GM23338 (cell line): ENCODE results near the gene SNCB.

Experiments used
- EZH2 ChIP-seq: fragments of 200-600 bp; sonication (generic); IDR thresholded peaks from one replicate; pipeline ENCODE4 v1.8.0; 2017; ENCODE audit warnings: antibody characterized with exemption, mild to moderate bottlenecking, low read depth; ENCODE audit not compliant: unreplicated experiment
- POLR2AphosphoS5 ChIP-seq: IDR thresholded peaks from 2 replicates; pipeline ENCODE4 v1.6.1; 2016; ENCODE audit warnings: antibody characterized with exemption, low read depth
- STAT1 ChIP-seq: IDR thresholded peaks from one replicate; pipeline ENCODE4 v1.6.1; 2016; ENCODE audit warnings: antibody characterized with exemption; ENCODE audit not compliant: unreplicated experiment
- ZNF114 ChIP-seq: fragments of 250-450 bp; sonication (Bioruptor Pico); IDR thresholded peaks from 2 replicates; pipeline ENCODE4 v1.5.0; 2020; ENCODE audit warnings: mild to moderate bottlenecking, moderate library complexity
- TF ChIP-seq, protein P1 (sequence below), 2 experiments: fragments of 200-600 bp in 1 of 2; sonication (generic) in 1 of 2; conservative IDR thresholded peaks; 2 replicates each; pipeline versions ENCODE4 v1.5.1 to v1.6.1; 2016 to 2017; ENCODE audit warnings: antibody characterized with exemption in 2 of 2, low read depth in 2 of 2, mild to moderate bottlenecking in 2 of 2, moderate library complexity in 1 of 2
- TF ChIP-seq, protein P2 (sequence below): IDR thresholded peaks from one replicate; pipeline ENCODE4 v1.6.1; 2018; ENCODE audit warnings: antibody characterized with exemption; ENCODE audit not compliant: unreplicated experiment

DNA sequence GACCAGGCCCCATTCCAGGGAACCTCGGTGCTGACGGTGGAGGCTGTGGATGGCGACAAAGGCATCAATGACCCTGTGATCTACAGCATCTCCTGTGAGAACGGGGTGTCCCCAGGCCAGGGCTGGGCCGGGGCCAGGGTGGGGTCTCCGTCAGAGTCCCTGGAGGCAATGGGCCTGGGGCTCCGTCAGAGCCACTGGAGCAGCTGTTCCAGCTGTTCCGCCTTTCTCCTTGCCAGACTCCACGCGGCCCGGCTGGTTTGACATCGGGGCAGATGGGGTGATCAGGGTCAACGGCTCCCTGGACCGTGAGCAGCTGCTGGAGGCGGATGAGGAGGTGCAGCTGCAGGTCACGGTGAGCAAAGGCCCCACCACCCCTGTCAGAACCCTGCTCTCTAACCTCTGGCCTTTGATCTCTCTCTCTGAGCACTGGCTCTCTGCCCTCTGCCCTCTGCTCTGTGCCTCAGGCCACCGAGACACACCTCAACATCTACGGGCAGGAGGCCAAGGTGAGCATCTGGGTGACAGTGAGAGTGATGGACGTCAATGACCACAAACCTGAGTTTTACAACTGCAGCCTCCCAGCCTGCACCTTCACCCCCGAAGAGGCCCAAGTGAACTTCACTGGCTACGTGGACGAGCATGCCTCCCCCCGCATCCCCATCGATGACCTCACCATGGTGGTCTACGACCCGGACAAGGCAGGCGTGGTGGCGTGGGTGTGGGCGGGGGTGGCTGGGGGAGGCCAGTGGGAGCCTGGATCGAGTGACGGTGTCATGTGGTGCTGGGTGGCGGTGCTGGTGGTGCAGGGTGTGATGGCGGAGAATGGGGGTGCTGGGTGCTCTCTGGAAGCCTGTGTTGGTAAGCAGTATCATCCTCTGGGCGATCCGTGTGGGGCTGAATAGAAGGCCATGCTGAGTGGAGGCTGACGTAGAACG lies 54.6 kb downstream of the SNCB start:
- TF ChIP-seq, protein P1, sequence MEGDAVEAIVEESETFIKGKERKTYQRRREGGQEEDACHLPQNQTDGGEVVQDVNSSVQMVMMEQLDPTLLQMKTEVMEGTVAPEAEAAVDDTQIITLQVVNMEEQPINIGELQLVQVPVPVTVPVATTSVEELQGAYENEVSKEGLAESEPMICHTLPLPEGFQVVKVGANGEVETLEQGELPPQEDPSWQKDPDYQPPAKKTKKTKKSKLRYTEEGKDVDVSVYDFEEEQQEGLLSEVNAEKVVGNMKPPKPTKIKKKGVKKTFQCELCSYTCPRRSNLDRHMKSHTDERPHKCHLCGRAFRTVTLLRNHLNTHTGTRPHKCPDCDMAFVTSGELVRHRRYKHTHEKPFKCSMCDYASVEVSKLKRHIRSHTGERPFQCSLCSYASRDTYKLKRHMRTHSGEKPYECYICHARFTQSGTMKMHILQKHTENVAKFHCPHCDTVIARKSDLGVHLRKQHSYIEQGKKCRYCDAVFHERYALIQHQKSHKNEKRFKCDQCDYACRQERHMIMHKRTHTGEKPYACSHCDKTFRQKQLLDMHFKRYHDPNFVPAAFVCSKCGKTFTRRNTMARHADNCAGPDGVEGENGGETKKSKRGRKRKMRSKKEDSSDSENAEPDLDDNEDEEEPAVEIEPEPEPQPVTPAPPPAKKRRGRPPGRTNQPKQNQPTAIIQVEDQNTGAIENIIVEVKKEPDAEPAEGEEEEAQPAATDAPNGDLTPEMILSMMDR (conservative IDR thresholded peaks at IDR 0.05; ENCODE audit: low read depth in 2 of 2) = no peak
- TF ChIP-seq EZH2 = no peak
- TF ChIP-seq, protein P2, sequence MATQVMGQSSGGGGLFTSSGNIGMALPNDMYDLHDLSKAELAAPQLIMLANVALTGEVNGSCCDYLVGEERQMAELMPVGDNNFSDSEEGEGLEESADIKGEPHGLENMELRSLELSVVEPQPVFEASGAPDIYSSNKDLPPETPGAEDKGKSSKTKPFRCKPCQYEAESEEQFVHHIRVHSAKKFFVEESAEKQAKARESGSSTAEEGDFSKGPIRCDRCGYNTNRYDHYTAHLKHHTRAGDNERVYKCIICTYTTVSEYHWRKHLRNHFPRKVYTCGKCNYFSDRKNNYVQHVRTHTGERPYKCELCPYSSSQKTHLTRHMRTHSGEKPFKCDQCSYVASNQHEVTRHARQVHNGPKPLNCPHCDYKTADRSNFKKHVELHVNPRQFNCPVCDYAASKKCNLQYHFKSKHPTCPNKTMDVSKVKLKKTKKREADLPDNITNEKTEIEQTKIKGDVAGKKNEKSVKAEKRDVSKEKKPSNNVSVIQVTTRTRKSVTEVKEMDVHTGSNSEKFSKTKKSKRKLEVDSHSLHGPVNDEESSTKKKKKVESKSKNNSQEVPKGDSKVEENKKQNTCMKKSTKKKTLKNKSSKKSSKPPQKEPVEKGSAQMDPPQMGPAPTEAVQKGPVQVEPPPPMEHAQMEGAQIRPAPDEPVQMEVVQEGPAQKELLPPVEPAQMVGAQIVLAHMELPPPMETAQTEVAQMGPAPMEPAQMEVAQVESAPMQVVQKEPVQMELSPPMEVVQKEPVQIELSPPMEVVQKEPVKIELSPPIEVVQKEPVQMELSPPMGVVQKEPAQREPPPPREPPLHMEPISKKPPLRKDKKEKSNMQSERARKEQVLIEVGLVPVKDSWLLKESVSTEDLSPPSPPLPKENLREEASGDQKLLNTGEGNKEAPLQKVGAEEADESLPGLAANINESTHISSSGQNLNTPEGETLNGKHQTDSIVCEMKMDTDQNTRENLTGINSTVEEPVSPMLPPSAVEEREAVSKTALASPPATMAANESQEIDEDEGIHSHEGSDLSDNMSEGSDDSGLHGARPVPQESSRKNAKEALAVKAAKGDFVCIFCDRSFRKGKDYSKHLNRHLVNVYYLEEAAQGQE = no peak
- TF ChIP-seq STAT1 = no peak
- no peak for TF ChIP-seq POLR2AphosphoS5
- no peak for TF ChIP-seq ZNF114
